Measurements from ENCODE around the gene ATXN10.
"Not testable (repeated sequence)": the region's sequence is repeated elsewhere in the genome, so short reads cannot be mapped to it uniquely, and the experiment has no call there.

Gene ATXN10

DNA sequence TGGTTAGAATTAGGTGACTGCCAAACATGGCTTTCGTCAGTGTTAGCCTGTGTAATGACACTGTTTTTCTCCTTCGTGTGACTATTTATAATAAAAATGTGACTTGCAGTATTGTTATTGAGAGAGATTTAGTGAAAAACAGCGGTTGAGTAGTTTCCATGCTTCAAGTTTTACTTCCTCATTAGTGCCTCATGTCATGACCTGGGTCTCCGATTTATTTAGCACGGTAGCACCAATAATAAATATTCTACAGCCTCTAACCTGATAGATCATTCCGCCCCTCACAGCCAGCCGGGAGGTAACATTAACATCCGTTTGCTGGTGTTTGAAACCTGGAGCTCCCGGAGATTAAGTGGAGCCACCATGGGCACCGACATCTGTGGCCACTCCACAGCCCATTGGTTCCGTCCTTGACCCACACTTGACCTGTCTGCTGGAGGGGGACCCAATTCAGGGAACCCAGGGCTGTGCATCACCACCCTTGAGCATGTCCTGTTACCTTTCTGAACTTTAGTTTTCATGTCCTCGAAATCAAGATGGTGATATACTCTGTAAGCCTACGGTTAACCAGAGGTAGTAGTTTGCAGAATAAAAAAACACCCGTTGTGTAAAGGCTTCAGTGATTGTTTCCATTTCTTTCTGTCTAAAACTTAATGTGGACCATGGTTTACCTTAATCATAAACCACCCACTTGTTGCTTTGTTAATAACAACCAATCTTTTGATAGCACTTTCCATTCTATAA lies 104.1 kb downstream of the ATXN10 start:
- H3K27ac ChIP-seq: no peak overlapping the region
- DNase-seq (ENCODE audit: low read depth, low spot score): no peak

DNA sequence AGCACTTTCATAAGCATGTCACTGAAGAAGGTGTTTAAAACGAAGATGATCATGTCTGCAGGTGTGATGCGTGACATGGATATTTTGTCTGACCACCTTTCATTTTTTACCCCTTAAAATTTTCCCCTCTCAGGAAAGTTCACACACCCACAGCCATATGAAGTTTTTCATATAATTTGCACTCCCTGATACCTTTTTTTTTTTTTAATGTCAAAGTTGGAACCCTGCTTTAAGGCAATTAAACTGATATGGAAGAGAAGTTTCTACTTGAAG lies 104.6 kb downstream of the ATXN10 start:
- H3K27ac ChIP-seq: no peak overlapping the region
- DNase-seq (ENCODE audit: low read depth, low spot score): no peak

DNA sequence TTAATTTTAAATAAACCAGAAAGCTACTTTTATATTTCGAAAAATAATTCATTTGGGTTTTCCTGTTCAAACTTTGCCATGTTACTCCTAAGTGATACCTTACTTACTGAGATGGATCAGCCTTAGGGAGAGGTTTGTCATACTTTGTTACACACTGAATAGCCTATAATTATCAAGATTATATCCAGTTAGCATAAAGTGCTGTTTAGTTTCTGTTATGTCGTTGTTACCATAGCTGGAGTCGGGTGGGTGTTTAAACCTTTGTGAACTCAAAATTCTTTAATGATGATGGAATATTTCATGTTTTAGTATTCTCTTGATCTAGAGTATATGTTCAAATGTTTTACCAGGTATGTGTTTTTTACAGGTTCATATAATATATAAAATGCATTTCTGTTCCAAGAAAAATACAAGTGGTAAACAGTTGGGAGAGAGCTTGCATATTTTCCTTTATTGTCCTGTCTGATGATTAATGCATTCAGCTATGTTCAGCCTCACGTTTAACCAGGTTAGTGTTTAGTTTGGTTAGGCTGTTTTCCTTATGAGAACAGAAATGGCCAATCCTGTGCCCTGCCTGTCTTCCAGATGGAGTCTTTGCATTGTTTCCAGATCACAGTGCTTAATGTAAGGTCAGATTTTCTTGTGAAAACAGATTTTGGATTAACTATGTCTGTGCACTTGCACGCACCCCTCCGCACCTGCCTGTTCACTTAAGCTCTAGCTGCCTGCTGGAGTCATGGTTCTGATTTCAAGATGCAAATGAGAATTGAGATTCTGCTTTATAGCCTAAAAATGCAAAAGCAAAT lies 105.6 kb downstream of the ATXN10 start:
- H3K27ac ChIP-seq: peak overlapping the region; percentile 30
- DNase-seq (ENCODE audit: low read depth, low spot score): peak; percentile 52

DNA sequence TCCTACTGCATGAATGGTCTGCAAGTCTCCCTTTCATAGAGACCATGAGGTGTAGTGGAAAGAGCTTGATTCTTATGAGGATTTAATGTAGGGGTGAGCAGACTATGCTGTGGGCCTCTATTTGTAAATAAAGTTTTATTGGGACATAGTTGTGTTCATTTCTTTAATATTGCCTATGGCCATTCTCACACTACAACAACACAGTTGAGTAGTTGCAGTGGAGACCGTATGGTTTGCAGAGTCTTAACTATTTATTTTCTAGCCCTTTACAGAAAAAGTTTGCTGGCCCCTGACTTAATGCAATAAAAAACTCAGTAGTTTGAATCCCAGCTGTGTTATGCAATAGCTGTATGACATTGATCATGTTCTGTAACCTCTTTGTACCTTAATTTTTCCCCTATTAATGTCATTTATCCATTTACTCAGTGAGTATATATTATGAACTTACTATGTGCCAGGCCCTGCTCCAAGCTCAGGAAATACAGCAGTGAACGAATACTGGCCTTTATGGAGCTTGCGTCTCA lies 106.3 kb downstream of the ATXN10 start:
- H3K27ac ChIP-seq: peak overlapping the region; percentile 30
- no peak for DNase-seq (ENCODE audit: low read depth, low spot score)

DNA sequence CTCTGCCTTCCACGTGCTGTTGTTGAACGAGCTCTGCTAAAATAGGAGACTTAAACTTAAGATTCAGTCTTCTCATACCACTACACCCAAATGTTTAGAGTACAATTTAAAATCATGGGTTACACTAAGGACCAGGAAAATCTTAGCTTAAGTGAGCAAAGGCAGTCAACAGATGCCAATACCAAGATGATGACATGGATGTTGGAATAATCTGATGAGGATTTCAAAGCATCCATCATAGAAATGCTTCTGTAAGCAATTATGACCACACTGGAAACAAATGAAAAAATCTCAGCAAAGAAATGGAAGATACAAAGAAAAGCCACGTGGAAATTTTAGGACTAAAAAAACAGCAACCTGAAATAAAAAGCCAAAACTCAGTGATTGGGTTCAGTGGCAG lies 109.8 kb downstream of the ATXN10 start:
- DNase-seq (ENCODE audit: low read depth, low spot score): no peak
- H3K27ac ChIP-seq: no peak overlapping the region

DNA sequence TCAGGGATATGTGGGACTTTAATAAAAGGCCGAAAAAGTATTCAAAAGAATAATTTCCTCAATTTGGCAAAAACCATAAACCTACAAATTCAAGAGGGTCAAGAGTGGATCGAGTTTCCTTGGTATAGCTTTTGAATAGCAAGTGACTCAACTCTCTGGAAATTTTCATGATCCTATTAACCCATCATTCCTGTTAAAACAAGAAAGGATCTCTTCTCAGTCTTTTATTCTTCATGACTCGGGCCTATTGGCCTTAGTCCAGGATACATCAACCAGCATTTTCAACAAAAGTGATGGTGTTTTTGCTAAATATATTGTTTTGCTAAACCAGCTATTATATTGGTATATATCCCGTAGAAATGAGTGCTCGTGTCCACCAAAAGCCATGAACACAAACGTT lies 110.3 kb downstream of the ATXN10 start:
- no peak for DNase-seq (ENCODE audit: low read depth, low spot score)
- no peak overlapping the region for H3K27ac ChIP-seq

DNA sequence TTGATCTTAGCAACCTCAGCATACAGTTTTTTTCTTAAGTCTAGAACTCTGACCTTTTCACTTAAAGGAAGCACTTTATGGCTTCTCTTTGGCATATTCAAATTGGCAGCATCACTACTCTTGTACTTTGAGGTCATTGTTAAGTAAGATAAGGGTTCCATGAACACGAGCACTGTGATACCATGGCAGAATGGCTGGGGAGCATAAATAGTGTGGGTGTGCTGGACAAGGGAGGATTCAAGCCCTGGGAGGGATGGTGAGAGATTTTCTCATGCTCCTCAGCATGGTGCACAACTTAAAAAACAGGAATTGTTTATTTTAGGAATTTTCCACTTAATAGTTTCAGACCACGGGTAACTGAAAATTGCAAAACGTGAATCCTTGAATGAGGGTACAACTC lies 111.4 kb downstream of the ATXN10 start:
- H3K27ac ChIP-seq: no peak overlapping the region
- DNase-seq (ENCODE audit: low read depth, low spot score): no peak

DNA sequence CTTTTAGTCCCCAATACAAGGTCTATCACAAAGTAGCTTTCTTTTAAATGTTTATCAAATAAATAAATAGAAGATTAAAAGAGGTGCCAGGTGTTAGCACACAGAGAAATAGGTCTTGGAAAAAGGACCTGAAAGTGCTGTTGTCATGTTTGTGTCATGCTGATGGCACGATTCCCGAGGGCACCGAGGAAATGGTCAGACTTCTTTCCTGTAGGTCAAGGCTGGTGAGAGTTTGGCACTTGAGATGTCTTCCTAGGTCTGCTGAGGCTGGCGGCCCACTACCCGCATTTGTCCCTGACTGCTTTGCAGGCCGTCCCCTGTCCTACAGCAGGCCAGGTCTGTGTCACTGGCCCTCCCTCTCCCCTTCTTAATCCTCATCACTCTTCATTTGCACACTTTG lies 112.1 kb downstream of the ATXN10 start:
- H3K27ac ChIP-seq: no peak overlapping the region
- no peak for DNase-seq (ENCODE audit: low read depth, low spot score)

DNA sequence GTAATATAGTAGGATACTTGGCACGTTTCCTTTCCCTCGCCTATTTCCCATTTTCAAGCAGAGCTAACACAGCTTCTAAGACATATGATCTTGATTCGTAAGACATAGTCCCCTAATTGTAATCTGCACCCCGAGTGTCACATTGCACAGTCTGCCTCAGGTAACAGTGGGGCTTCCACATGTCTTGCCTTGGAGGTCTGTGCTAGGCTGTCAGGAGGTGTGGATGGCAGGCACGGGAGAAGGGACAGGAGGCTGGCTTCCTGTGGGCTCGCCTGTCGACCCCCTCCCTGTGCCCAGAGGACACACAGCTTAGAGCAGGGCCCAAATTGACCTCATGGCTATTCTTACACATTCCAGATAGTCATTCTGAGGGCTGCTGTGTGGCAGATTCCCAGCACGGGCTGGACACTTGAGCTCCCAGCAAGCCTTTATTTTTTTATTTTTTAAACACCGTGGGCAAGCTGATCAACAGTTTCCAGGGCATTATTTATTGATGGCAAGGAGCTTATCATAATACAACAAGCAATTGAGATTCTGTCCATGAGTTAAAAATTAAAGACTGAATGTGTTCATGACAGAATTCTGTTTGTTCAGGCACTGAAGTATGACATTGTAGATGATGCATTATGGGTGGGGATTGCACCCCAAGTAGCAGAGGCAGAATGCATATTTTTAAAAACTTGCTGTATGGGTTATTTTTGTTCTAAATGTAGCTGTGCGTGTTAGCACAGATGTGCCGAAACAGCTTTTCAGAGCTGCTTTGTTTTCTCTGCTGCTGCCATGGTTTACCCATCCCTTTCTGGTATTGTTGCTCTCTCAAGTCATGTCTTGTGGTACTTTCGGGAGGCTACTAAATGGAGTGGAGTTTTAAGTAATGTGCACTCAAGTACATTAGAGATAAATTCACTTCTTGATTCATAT lies 113.0 kb downstream of the ATXN10 start:
- no peak overlapping the region for H3K27ac ChIP-seq
- no peak for DNase-seq (ENCODE audit: low read depth, low spot score)

DNA sequence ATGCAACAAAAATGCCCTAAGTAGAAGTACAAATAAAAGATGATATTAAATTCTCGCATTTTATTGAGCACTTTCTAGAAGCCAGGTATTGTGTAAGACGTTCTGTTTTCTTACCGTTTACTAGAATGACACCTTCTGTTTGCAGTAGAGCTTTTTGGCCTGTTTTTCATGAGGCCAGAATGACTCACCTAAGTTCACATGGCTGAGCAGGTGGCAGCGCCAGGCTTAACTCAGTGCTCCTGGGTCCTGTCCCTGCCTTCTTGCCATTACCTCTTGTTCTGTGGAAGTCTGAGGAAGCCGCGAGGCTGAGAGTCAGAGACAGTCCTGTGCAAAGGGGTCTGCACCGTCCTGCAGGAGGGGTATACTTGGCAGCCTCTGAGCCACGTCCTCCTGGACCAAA lies 113.8 kb downstream of the ATXN10 start:
- no peak overlapping the region for H3K27ac ChIP-seq
- peak; percentile 39 for DNase-seq (ENCODE audit: low read depth, low spot score)

DNA sequence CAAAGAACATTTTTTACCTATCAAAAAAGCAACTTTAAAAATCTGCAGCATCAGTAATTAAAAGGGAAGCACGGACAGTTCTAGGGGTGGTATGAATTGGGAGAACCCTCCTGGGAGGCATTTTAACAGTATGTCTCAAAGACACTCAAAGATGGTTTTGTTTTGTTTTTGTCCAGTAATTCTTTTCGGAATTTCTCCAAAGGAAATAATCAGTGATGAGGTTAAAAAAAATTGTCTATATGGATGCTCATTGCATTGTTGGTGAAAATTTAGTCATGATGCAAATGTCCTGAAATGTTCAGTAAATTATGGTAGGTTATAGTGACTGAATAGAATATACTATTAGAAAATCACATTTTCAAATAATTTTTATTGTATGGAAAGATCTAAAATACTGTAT lies 115.1 kb downstream of the ATXN10 start:
- no peak overlapping the region for H3K27ac ChIP-seq

DNA sequence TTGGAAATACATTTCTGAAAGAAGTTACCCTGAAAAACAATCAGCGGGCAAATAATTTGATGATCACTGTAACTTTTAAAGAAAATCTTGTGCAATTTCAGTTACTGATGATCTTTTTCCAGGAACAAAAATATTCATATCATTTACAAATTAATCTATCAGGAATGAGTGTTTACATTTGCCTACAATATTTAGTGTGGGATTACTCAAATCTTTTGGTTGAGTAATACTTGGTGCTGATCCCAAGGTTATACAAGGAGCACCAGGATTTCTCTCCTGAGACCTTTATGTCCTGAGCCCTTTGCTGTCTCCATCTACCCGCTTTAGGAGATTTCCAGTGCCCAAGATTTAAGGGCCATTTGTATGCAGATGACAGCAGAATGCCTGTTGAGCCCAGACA lies 116.1 kb downstream of the ATXN10 start:
- DNase-seq (ENCODE audit: low read depth, low spot score): no peak

More for the DNA sequence above, 115.1 kb downstream of the ATXN10 start:
- DNase-seq (ENCODE audit: low read depth, low spot score): no peak

DNA sequence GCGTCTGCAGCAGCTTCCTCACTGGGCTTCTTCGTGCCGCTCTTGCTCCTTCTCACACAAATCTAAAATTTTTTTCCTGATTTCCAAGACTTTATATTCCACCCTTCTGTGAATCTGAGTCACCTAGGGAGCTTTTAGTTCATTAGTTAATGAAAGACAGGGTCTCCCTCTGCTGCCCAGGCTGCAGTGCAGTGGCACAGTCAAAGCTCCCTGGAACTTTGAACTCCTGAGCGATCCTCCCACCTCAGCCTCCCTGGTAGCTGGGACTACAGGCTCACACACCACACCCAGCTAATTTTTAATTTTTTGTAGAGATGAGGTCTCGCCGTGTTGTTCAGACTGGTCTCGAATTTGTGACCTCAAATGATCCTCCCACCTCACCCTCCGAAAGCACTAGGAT lies 116.9 kb downstream of the ATXN10 start:
- no peak for DNase-seq (ENCODE audit: low read depth, low spot score)
- no peak overlapping the region for H3K27ac ChIP-seq

More for the DNA sequence above, 116.1 kb downstream of the ATXN10 start:
- H3K27ac ChIP-seq: no peak overlapping the region

DNA sequence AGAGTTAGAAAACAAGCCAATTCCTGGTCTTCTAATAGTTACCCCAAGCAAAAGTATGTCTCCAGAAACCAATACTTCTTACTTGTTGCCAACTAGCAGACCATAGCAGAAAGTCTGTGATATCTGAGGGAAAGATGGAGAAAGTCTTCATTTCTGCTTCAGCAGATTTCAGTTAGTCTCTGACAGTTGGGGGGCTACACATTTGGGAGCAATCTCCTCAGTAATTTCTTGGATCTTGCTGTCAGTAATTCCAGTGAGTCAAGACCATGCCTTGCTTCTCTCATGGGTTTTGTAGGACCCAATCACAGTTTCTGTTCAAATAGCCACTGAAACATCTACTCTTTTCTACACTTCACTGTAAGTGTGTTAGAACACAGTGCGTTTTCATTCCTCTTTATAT lies 118.8 kb downstream of the ATXN10 start:
- no peak overlapping the region for H3K27ac ChIP-seq
- no peak for DNase-seq (ENCODE audit: low read depth, low spot score)

DNA sequence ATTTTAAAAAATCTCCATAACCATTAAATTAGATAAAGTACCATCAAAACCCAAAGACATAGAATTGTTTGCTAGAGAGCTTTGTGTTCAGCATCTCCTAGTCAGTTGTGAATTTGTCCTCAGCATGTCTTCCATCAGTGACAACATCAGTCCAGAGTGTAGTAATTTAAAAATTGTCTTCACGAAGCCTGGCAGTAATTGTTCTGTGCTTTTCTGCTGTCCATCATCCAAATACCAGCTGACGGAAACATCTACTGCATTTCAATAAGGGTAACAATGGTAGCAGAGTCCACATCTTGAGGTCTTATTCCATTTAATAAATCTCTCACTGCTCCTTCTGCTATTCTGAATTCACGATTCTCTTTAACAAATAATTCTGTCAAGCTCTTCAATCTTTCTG lies 121.5 kb downstream of the ATXN10 start:
- no peak overlapping the region for H3K27ac ChIP-seq
- DNase-seq (ENCODE audit: low read depth, low spot score): no peak

DNA sequence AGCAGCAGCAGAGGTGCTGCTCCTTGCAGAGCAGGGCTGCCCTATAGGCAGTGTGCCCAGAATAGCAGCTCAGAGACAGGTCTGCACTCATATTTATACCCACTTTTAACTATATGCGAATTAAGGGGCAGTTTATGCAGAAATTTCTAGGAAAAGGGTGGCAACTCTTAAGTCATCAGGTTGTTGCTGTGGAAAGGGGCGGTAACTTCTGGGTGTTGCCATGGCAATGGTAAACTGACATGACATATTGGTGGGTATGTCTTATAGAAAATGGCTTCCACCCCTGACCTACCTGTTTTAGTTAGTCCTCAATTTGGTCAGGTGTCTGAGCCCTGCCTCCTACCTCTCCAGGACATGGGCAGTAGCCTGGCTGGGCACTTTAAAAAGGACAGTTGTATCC lies 122.3 kb downstream of the ATXN10 start:
- H3K27ac ChIP-seq: no peak overlapping the region
- no peak for DNase-seq (ENCODE audit: low read depth, low spot score)

DNA sequence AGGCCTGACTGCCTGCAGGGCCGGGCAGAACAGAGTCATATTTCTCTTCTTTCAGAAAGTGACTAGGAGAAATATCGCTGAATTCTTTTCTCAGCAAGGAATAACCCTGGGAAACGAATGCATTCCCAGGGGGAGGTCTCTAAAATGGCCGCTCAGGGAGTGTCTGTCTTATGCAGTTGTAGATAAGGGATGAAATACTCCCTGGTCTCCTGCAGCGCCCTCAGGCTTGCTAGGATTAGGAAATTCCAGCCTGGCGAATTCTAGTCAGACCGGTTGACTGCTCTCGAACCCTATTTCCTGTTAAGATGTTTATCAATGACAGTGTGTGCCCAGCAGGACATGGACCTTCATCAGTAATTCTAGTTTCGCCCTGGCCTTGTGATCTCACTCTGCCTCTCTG lies 124.4 kb downstream of the ATXN10 start:
- DNase-seq (ENCODE audit: low read depth, low spot score); H3K27ac ChIP-seq: not testable (repeated sequence)

DNA sequence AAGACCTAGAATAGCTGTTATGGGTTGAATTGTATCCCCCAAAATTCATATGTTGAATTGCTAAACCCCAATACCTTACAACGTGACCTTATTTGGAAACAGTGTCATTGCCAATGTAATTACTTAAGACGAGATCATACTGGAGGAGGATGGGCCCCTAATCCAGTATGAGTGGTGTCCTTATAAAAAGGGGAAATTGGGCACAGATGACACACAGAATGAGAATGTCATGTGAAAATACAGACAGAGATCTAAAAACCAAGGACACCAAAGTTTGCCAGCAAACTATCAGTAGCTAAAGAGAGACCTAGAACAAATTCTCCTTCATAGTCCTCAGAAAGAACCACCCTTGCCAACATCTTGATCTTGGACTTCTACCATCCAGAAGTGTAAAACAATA lies 127.7 kb downstream of the ATXN10 start:
- DNase-seq (ENCODE audit: low read depth, low spot score): no peak
- H3K27ac ChIP-seq: no peak overlapping the region

DNA sequence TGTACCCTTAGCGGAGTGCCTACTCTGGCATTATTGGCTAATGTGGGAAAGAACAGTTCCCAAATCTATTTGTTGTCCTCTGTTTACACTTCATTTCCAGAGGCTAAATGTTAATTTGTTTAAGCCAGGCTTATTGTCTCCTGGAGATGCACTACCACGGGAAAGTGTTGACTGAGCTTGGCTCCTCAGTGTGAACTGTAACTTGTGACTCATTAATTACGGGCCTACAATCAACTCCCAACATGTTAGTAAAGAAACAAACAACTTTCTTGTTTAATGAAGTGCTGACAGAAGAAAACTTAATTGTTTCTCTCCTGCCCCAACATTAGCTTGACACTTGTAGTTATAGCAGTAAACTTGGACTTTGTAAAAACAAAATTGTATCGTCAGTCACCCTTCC lies 130.4 kb downstream of the ATXN10 start:
- no peak overlapping the region for H3K27ac ChIP-seq
- DNase-seq (ENCODE audit: low read depth, low spot score): no peak

DNA sequence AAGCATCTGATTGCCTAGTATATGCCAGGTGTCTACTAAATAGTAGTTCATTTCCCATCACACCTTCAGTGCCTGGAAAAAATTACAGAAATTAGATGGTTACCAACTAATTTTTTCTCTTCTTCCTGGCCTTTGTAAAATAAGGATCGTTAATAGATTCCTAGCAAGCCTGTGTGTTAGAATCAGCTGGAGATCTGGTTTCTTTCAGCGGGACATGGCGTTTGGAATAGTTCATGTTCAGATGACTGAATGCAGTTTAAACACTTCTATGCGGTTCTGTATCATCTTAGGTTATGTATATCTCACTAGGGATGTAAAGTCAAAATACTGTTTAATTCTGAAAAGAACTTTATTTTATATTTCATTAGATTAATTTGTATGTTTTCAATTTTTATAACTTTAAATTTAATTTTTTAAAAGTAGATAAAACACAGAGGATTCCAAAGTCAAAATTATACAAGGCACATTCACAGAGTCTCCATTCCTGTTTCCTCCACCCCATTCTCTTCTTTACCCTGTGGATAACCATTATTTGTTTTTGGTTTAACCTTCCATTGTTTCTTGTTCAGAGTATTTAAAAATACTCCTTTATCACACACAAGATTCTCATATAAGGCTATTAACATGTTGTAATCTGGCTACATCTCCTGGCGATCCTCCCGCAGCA lies 132.8 kb downstream of the ATXN10 start:
- peak overlapping the region; percentile 61 for H3K27ac ChIP-seq
- no peak for DNase-seq (ENCODE audit: low read depth, low spot score)

Measured in epithelial cell of prostate (primary cell).